WTC11 (cell line): Measurements from ENCODE around the gene YPEL4. TPM values are rescaled to one million over a fixed set of nuclear protein-coding genes. Genes with fewer than 3 reads are reported as not detected.

Experiments
- ATAC-seq: fragments of 200-7000 bp; cut with Tn5 transposase; 2 replicates; pipeline ENCODE4 v1.10.0; 2021; ENCODE audit warnings: mild to moderate bottlenecking, moderate library complexity
- CTCF ChIA-PET: fragments of 300-600 bp; sonication (Branson Sonifier 250); formaldehyde crosslinking; loops from one replicate; lab custom pipeline; 2021; ENCODE audit warnings: antibody characterized with exemption; lab: Charles Lee
- POLR2A ChIA-PET: fragments of 350-600 bp; sonication (Branson Sonifier 250); formaldehyde crosslinking; loops from one replicate; lab custom pipeline; 2021; ENCODE audit warnings: antibody characterized with exemption; lab: Charles Lee
- DNase-seq: peaks from one replicate; pipeline ENCODE4 v3.0.0; 2021; ENCODE audit warnings: low spot score
- H3K27ac Mint-ChIP-seq: 2 replicates; pipeline ENCODE4 v1.8.0; 2021; ENCODE audit warnings: mixed read lengths
- H3K27me3 Mint-ChIP-seq: 2 replicates; pipeline ENCODE4 v1.8.0; 2021; ENCODE audit warnings: low read depth, mild to moderate bottlenecking, moderate library complexity, mixed read lengths
- H3K36me3 Mint-ChIP-seq: 2 replicates; pipeline ENCODE4 v1.8.0; 2021; ENCODE audit warnings: mixed read lengths
- H3K4me1 Mint-ChIP-seq: 2 replicates; pipeline ENCODE4 v1.8.0; 2022; ENCODE audit warnings: mixed read lengths
- H3K4me3 Mint-ChIP-seq: 2 replicates; pipeline ENCODE4 v1.8.0; 2021; ENCODE audit warnings: mild to moderate bottlenecking, moderate library complexity, mixed read lengths
- H3K9me3 Mint-ChIP-seq: 2 replicates; pipeline ENCODE4 v1.8.0; 2021; ENCODE audit warnings: mixed read lengths
- ELF4 ChIP-seq: sonication (generic); formaldehyde crosslinking; IDR thresholded peaks from 2 replicates; pipeline ENCODE4 v1.8.1; 2022; ENCODE audit warnings: low read depth, mild to moderate bottlenecking, moderate library complexity, missing genetic modification reagents
- ETV6 ChIP-seq: sonication (generic); formaldehyde crosslinking; IDR thresholded peaks from 2 replicates; pipeline ENCODE4 v1.8.1; 2022; ENCODE audit warnings: mild to moderate bottlenecking, missing genetic modification reagents
- FOXK1 ChIP-seq: sonication (generic); formaldehyde crosslinking; IDR thresholded peaks from 2 replicates; pipeline ENCODE4 v1.8.0; 2022; ENCODE audit warnings: mild to moderate bottlenecking, moderate library complexity, missing genetic modification reagents
- IRF2 ChIP-seq: sonication (generic); formaldehyde crosslinking; IDR thresholded peaks from 2 replicates; pipeline ENCODE4 v1.8.0; 2022; ENCODE audit warnings: low read depth, missing genetic modification reagents, borderline replicate concordance
- JAZF1 ChIP-seq: fragments of 250-450 bp; sonication (Bioruptor Pico); IDR thresholded peaks from 2 replicates; pipeline ENCODE4 v1.9.0; 2021; ENCODE audit warnings: moderate library complexity, mild to moderate bottlenecking, inconsistent platforms
- NFATC4 ChIP-seq: fragments of 250-450 bp; sonication (Bioruptor Pico); IDR thresholded peaks from 2 replicates; pipeline ENCODE4 v1.9.0; 2021; ENCODE audit warnings: mild to moderate bottlenecking
- OVOL2 ChIP-seq: fragments of 250-450 bp; sonication (Bioruptor Pico); IDR thresholded peaks from 2 replicates; pipeline ENCODE4 v1.9.0; 2021; ENCODE audit warnings: mild to moderate bottlenecking, borderline replicate concordance
- RORB ChIP-seq: fragments of 250-450 bp; sonication (Bioruptor Pico); IDR thresholded peaks from 2 replicates; pipeline ENCODE4 v1.9.0; 2021; ENCODE audit warnings: mild to moderate bottlenecking
- SMAD3 ChIP-seq: sonication (generic); formaldehyde crosslinking; IDR thresholded peaks from 2 replicates; pipeline ENCODE4 v1.8.0; 2022; ENCODE audit warnings: missing genetic modification reagents, mild to moderate bottlenecking, borderline replicate concordance
- SMAD4 ChIP-seq: sonication (generic); formaldehyde crosslinking; IDR thresholded peaks from 2 replicates; pipeline ENCODE4 v1.8.0; 2022; ENCODE audit warnings: mild to moderate bottlenecking, missing genetic modification reagents
- SP1 ChIP-seq: sonication (generic); formaldehyde crosslinking; conservative IDR thresholded peaks from 2 replicates; pipeline ENCODE4 v1.8.1; 2022; ENCODE audit warnings: missing genetic modification reagents
- TCF7 ChIP-seq: sonication (generic); formaldehyde crosslinking; IDR thresholded peaks from 2 replicates; pipeline ENCODE4 v1.8.0; 2022; ENCODE audit warnings: mild to moderate bottlenecking, low read depth, missing genetic modification reagents, moderate library complexity
- TEAD1 ChIP-seq: sonication (generic); formaldehyde crosslinking; IDR thresholded peaks from 2 replicates; pipeline ENCODE4 v1.8.0; 2022; ENCODE audit warnings: mild to moderate bottlenecking, missing genetic modification reagents
- ZNF121 ChIP-seq: sonication (generic); formaldehyde crosslinking; IDR thresholded peaks from 2 replicates; pipeline ENCODE4 v1.8.0; 2023; ENCODE audit warnings: missing genetic modification reagents
- ZNF138 ChIP-seq: sonication (generic); formaldehyde crosslinking; conservative IDR thresholded peaks from 2 replicates; pipeline ENCODE4 v1.8.1; 2022; ENCODE audit warnings: mild to moderate bottlenecking, moderate library complexity, missing genetic modification reagents
- ZNF317 ChIP-seq: sonication (generic); formaldehyde crosslinking; IDR thresholded peaks from 2 replicates; pipeline ENCODE4 v1.8.1; 2023; ENCODE audit warnings: low read depth, mild to moderate bottlenecking, moderate library complexity, missing genetic modification reagents, borderline replicate concordance
- ZNF396 ChIP-seq: fragments of 250-450 bp; sonication (Bioruptor Pico); IDR thresholded peaks from 2 replicates; pipeline ENCODE4 v1.8.0; 2021; ENCODE audit warnings: mild to moderate bottlenecking, moderate library complexity, borderline replicate concordance
- ZNF671 ChIP-seq: fragments of 250-450 bp; sonication (Bioruptor Pico); IDR thresholded peaks from 2 replicates; pipeline ENCODE4 v1.8.0; 2021; ENCODE audit warnings: mild to moderate bottlenecking
- total RNA-seq: library from RNA; stranded (reverse); gene quantifications from 3 replicates; pipeline ENCODE4 v1.2.3, GENCODE V29; 2021
- TF ChIP-seq, protein P1 (sequence below): fragments of 250-450 bp; sonication (Bioruptor Pico); IDR thresholded peaks from 2 replicates; pipeline ENCODE4 v1.8.0; 2021; ENCODE audit warnings: mild to moderate bottlenecking
- TF ChIP-seq, protein P2 (sequence below): sonication (generic); formaldehyde crosslinking; IDR thresholded peaks from 2 replicates; pipeline ENCODE4 v1.8.1; 2023; ENCODE audit warnings: mild to moderate bottlenecking, missing genetic modification reagents
- TF ChIP-seq, protein P3 (sequence below): sonication (generic); formaldehyde crosslinking; conservative IDR thresholded peaks from 2 replicates; pipeline ENCODE4 v1.8.1; 2023; ENCODE audit warnings: mild to moderate bottlenecking, low read depth, missing genetic modification reagents, moderate library complexity
- TF ChIP-seq, protein P4 (sequence below): sonication (generic); formaldehyde crosslinking; IDR thresholded peaks from 2 replicates; pipeline ENCODE4 v1.8.1; 2023; ENCODE audit warnings: mild to moderate bottlenecking, moderate library complexity, missing genetic modification reagents
- TF ChIP-seq, protein P5 (sequence below): sonication (generic); formaldehyde crosslinking; IDR thresholded peaks from 2 replicates; pipeline ENCODE4 v1.8.1; 2022; ENCODE audit warnings: low read depth, missing genetic modification reagents, borderline replicate concordance
- TF ChIP-seq, protein P6 (sequence below): fragments of 250-450 bp; sonication (Bioruptor Pico); IDR thresholded peaks from 2 replicates; pipeline ENCODE4 v1.9.0; 2021; ENCODE audit warnings: mild to moderate bottlenecking

The YPEL4 gene
- total RNA-seq, 1 experiment from 2014 or later, result 0.15 TPM

DNA sequence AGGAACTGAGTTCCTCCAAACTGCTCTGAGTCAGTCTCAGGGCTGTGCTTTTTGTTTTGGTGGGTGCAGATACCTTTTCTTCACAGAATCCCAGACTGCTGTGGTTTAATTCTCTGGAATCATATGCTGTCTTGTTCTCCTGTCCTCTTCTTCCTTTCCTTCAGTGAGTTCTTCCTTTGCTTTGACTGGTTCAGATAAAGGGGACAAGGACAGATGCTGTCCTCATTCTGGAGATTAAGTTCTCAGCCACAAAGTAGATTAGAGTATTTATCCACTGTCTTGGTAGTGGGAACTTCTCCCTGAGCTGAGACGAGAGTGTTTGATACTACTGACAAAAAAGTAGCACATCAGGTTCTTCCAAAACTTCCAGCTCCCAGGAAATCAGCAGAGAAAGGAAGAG lies 31.5 kb upstream of the YPEL4 start (continued):
- TF ChIP-seq JAZF1 (CRISPR knock-in tag) (no peak), TEAD1 (CRISPR knock-in tag) (no peak), SP1 (CRISPR knock-in tag) (no peak), SMAD4 (CRISPR knock-in tag) (no peak)
- TF ChIP-seq, protein P1, sequence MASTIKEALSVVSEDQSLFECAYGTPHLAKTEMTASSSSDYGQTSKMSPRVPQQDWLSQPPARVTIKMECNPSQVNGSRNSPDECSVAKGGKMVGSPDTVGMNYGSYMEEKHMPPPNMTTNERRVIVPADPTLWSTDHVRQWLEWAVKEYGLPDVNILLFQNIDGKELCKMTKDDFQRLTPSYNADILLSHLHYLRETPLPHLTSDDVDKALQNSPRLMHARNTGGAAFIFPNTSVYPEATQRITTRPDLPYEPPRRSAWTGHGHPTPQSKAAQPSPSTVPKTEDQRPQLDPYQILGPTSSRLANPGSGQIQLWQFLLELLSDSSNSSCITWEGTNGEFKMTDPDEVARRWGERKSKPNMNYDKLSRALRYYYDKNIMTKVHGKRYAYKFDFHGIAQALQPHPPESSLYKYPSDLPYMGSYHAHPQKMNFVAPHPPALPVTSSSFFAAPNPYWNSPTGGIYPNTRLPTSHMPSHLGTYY (CRISPR knock-in tag), result no peak
- TF ChIP-seq, protein P2, sequence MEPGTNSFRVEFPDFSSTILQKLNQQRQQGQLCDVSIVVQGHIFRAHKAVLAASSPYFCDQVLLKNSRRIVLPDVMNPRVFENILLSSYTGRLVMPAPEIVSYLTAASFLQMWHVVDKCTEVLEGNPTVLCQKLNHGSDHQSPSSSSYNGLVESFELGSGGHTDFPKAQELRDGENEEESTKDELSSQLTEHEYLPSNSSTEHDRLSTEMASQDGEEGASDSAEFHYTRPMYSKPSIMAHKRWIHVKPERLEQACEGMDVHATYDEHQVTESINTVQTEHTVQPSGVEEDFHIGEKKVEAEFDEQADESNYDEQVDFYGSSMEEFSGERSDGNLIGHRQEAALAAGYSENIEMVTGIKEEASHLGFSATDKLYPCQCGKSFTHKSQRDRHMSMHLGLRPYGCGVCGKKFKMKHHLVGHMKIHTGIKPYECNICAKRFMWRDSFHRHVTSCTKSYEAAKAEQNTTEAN (CRISPR knock-in tag), result no peak
- TF ChIP-seq, protein P3, sequence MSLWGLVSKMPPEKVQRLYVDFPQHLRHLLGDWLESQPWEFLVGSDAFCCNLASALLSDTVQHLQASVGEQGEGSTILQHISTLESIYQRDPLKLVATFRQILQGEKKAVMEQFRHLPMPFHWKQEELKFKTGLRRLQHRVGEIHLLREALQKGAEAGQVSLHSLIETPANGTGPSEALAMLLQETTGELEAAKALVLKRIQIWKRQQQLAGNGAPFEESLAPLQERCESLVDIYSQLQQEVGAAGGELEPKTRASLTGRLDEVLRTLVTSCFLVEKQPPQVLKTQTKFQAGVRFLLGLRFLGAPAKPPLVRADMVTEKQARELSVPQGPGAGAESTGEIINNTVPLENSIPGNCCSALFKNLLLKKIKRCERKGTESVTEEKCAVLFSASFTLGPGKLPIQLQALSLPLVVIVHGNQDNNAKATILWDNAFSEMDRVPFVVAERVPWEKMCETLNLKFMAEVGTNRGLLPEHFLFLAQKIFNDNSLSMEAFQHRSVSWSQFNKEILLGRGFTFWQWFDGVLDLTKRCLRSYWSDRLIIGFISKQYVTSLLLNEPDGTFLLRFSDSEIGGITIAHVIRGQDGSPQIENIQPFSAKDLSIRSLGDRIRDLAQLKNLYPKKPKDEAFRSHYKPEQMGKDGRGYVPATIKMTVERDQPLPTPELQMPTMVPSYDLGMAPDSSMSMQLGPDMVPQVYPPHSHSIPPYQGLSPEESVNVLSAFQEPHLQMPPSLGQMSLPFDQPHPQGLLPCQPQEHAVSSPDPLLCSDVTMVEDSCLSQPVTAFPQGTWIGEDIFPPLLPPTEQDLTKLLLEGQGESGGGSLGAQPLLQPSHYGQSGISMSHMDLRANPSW, result no peak

DNA sequence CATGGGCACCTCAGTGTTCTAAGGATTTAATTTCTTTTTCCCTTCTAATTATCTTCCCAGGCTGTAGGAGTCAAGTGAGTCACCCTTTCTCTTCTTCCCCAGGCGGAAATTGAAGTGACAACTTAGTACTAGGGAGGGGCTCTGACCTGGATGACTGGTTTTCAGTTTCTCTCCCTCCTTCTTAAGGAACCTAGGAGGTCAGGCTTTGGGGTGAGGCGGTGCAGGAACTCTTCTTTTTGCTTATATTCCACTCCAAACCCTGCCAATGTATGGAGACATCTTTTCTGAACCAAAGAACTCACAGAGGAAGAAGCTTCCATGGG lies 30.8 kb upstream of the YPEL4 start:
- no peak for DNase-seq
- Mint-ChIP-seq H3K27ac (peak overlapping the region; percentile 27; the same call in 1 of the 2 replicates), H3K4me1 (peaks cover 9% of the 10 kb centered on the region), H3K36me3 (peaks cover 50% of the 10 kb centered on the region), H3K9me3 (peaks cover 3% of the 10 kb centered on the region; the same call in 1 of the 2 replicates), H3K4me3 (no peak overlapping the region), H3K27me3 (no peaks in the 10 kb centered on the region)
- ChIA-PET CTCF (no interaction called here), POLR2A (no interaction called here)
- no peak for ATAC-seq
- TF ChIP-seq RORB (CRISPR knock-in tag) (no peak), ZNF317 (CRISPR knock-in tag) (no peak), SMAD4 (CRISPR knock-in tag) (no peak), FOXK1 (no peak), ZNF121 (CRISPR knock-in tag) (no peak), TCF7 (no peak)
- TF ChIP-seq, protein P4, sequence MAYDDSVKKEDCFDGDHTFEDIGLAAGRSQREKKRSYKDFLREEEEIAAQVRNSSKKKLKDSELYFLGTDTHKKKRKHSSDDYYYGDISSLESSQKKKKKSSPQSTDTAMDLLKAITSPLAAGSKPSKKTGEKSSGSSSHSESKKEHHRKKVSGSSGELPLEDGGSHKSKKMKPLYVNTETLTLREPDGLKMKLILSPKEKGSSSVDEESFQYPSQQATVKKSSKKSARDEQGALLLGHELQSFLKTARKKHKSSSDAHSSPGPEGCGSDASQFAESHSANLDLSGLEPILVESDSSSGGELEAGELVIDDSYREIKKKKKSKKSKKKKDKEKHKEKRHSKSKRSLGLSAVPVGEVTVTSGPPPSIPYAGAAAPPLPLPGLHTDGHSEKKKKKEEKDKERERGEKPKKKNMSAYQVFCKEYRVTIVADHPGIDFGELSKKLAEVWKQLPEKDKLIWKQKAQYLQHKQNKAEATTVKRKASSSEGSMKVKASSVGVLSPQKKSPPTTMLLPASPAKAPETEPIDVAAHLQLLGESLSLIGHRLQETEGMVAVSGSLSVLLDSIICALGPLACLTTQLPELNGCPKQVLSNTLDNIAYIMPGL (CRISPR knock-in tag), result no peak

DNA sequence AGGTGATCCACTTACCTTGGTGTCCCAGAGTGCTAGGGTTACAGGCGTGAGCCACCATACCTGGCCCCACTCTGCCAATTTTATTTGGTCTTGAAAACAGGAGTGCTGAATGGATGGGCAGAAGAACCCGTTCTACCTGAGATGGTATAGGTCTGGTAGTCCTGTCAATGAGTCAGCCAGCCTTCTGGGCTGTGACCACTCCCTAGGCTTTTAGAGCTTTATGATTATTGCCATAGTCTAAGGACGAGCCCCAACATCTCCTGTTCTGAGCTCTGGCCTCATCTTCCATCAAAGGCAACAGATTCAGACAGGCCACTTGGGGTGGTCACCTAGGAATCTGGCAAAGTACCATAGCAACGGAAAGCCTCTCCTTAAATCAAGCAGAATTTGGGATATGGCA lies 29.7 kb upstream of the YPEL4 start:
- H3K36me3 Mint-ChIP-seq, result peaks cover 40% of the 10 kb centered on the region
- H3K27ac Mint-ChIP-seq, result no peak overlapping the region
- ChIA-PET CTCF (no interaction called here), POLR2A (no interaction called here)
- ATAC-seq (no peak), DNase-seq (no peak)
- peaks cover 20% of the 10 kb centered on the region for H3K4me1 Mint-ChIP-seq
- no peaks in the 10 kb centered on the region for H3K27me3 Mint-ChIP-seq
- peaks cover 3% of the 10 kb centered on the region; the same call in 1 of the 2 replicates for H3K9me3 Mint-ChIP-seq
- no peak overlapping the region for H3K4me3 Mint-ChIP-seq
- no peak for TF ChIP-seq OVOL2 (CRISPR knock-in tag)
- TF ChIP-seq SMAD3 (CRISPR knock-in tag), result no peak
- no peak for TF ChIP-seq ZNF396 (CRISPR knock-in tag)
- no peak for TF ChIP-seq ZNF671 (CRISPR knock-in tag)
- TF ChIP-seq NFATC4 (CRISPR knock-in tag), result no peak
- no peak for TF ChIP-seq ETV6
- no peak for TF ChIP-seq ZNF138 (CRISPR knock-in tag)
- TF ChIP-seq, protein P5, sequence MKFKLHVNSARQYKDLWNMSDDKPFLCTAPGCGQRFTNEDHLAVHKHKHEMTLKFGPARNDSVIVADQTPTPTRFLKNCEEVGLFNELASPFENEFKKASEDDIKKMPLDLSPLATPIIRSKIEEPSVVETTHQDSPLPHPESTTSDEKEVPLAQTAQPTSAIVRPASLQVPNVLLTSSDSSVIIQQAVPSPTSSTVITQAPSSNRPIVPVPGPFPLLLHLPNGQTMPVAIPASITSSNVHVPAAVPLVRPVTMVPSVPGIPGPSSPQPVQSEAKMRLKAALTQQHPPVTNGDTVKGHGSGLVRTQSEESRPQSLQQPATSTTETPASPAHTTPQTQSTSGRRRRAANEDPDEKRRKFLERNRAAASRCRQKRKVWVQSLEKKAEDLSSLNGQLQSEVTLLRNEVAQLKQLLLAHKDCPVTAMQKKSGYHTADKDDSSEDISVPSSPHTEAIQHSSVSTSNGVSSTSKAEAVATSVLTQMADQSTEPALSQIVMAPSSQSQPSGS (CRISPR knock-in tag), result no peak
- no peak for TF ChIP-seq IRF2 (CRISPR knock-in tag)
- TF ChIP-seq TEAD1 (CRISPR knock-in tag), result no peak
- TF ChIP-seq, protein P6, sequence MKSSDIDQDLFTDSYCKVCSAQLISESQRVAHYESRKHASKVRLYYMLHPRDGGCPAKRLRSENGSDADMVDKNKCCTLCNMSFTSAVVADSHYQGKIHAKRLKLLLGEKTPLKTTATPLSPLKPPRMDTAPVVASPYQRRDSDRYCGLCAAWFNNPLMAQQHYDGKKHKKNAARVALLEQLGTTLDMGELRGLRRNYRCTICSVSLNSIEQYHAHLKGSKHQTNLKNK (CRISPR knock-in tag), result no peak
- TF ChIP-seq, protein P4 (CRISPR knock-in tag), result no peak
- TF ChIP-seq ELF4 (CRISPR knock-in tag), result no peak
